ENCODE data around the gene RMDN2. TPM values are rescaled to one million over a fixed set of nuclear protein-coding genes. Genes with fewer than 3 reads are reported as not detected.

The RMDN2 gene, protein sequence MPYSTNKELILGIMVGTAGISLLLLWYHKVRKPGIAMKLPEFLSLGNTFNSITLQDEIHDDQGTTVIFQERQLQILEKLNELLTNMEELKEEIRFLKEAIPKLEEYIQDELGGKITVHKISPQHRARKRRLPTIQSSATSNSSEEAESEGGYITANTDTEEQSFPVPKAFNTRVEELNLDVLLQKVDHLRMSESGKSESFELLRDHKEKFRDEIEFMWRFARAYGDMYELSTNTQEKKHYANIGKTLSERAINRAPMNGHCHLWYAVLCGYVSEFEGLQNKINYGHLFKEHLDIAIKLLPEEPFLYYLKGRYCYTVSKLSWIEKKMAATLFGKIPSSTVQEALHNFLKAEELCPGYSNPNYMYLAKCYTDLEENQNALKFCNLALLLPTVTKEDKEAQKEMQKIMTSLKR
- polyA plus RNA-seq (ENCODE audit: insufficient read length in 3 of 3) = 10 to 100 TPM; 11.0 to 13.4 (median 11.5) TPM

DNA sequence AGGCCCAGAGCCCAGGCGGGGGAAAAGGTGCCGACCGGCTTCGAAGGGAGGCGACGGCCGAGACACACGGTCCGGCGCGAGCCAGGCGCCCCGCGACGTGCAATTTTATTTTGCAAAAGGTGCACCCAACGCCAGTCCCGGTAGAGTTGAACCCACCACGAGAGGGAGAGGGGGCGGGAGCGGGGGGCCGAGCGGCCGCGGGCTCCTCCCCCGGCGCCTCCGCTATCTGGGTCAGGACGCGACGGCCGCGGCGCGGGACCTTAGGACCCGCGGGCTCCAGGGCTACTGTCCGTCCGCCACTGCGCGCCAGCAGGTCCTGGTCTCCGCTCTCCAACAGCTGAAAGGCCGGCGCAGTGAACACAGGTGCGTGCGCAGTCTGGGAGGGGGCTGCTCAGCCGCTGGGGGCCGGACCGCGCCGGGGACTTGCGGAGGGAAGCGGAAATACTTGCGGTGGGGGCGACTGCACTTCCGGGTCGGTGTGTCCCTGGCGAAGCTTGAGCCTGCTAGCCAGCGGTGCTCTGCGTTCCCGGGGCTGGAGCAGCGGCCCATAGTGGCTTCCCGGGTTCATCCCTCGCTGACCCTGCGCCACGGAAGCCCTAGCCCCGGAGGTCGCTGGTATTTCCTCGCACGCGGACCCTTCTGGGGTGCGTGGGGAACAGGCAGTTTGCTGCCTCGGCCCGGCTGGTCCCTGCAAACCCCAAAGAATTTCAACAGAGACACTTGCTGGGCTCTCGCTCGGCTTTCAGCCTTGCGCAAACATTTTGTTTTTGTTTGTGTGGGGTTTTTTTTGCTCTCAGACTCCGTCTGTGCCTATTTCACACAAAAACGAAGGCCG lies at the start of gene RMDN2:
Gene RMDN2 (plus strand): TSS at position 225 of the 835 bp plus-strand sequence. CDS start 3,991 bp downstream, outside the sequence.
- DNase-seq (ENCODE audit: low read depth in 3 of 3, low spot score in 2 of 3) = peak; percentile 75 to 85 (median 78)

DNA sequence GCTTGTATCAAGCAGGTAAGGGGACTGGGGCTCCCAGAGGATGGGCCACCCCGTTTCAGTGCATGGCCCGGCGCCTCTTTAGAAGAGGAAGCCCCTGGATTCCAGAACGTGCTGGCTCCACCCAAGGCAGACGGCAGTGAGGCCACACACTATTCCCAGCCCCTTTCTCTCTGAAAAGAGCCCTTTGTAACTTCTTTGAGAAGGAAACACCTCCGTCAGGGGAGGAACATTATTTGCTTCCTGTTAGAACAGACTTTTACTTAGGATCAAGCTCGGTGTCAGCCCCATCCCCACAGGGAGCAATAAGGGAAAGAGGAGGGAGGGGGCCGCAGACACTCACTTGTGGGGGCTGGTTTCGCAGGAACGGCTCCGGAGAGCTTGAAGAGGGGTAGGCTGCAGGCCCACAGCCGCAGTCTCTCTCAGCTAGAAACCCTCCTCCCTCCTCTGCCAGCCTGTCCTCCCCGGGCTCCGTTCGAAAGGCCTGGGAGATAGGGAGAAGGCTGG lies 49.6 kb upstream of the RMDN2 start:
- no peak for DNase-seq (ENCODE audit: low read depth in 3 of 3, low spot score in 2 of 3)

DNA sequence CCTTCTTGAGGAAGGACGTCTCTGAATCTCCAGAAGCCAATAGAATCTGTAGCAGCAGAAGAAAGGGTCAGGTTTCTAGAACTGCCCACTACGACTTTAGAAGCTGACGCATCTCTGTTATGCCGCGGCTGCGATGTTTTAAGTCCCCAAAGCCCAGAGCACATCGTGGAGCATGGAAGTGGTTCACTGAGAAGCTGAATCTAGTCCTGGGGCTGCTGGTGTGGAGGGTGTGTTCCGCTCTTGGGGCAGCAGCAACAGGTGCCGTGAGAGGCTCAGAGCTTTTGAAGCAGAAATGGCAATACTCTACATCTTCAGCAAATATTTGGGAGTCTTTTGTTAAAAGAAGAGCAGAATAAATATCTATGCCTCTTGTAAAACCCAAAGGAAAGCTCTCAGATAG lies 48.9 kb upstream of the RMDN2 start:
- no peak for DNase-seq (ENCODE audit: low read depth in 3 of 3, low spot score in 2 of 3)

DNA sequence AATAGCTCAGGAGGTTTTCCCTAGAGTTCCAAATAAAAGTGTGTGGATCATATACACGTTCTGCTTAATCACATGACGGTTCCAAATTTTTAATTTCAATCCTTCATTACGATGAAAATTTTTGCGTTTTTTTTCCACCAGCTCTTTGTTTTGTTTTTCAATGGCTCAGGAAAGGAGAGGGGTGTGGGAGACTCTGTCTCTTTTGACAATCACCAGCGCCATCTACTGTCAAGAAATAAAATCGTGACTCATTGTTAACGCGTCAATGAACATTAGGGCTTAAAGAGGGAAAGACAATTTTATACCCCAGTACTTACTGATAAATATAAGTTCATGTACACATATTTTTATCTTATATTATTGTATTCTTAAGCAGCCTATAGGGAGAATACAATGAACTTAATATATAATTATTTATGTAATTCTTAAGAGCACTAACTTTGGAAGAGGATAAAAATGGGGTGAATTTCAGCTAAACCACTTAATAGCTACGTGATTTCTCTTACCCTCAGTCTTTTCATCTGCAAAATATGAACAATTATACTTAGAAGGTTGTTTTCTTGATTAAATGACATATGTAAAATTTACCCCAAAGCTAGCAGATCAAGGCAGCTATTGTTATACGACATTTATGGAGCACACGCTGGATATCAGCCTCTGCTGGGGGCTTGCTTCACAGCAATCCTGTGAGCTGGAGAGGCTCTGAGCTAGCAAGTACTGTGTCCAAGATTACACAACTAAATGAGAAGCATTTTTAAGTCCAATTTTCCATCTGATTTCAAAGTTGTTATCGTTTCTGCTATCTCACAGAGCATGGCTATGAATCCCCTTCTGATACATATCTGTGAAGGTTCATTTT lies 47.4 kb upstream of the RMDN2 start:
- DNase-seq (ENCODE audit: low read depth in 3 of 3, low spot score in 2 of 3) = peak in 2 of 3 donors; percentile 54 to 63

DNA sequence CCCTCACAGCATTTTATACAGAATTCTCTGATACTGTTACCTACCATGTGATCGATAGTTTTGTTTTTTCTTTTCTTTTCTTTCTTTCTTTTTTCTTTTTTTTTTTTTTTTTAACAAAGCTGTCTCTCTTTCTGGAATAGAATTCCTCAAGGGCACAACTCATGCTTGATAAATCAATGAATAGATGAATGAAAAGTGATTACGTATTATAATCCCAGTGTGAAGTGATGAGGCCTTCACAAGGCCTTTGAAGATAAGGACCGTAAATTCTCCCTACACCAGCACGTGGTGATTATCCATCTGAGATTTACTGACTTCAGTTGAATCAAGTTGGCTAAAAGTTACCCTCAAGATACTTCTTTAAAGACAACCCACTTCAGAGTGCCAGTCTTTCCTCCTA lies 46.6 kb upstream of the RMDN2 start:
- DNase-seq (ENCODE audit: low read depth in 3 of 3, low spot score in 2 of 3) = no peak

DNA sequence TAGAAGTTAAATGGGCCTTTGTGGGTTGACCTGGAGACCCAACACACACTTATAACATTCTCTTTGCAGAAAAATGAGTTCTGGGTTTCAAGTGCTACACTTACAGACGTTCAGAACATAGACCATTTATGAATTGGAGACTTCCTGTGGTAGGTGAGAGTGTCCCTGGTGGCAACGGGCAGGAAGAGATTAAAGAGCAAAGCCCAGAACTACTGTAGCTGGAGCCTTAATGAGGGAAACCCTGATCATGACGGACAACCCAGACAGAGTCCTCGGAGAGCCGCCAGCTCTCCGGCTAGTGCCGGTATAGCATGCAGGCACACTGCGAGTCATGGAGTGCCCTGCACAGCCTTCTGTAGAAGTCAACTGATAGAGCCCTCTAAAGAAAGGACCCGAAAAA lies 44.5 kb upstream of the RMDN2 start:
- DNase-seq (ENCODE audit: low read depth in 3 of 3, low spot score in 2 of 3) = no peak

DNA sequence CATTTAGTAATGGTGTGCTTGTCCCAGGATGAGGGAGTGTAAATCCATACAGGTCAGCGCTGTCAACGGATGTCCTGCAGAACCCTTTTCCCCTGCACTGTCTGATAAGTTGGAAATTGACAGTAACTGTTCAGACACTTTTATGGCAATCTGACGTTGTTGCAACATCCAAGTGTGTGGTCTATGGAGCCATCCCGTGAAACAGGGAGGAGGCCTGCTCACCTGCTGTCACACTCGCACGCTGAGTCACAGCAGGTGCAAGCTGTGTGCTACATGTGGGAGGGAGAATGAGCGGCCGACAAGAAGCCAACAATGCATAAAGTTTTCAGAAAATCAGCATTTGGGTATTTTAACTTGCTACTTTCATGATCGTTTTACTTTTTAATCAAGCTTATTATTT lies 43.7 kb upstream of the RMDN2 start:
- no peak for DNase-seq (ENCODE audit: low read depth in 3 of 3, low spot score in 2 of 3)

DNA sequence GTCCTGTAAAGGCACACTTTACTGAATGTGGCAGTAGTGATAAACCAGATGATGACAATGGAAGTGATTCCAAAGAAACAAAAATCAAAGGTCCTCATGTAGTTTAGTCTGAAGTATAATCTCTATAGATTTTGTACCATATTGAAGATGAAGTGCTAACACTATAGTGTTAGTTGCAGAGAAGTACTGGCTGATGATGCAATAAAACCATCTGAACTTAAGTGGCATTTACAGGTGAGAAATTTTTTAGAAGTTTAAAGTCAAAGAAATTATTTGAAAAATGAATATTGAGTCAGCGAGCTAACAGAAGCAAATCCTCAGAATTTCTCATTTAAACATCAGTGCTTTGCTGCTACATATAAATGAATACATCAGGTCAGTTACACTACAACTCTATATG lies 43.1 kb upstream of the RMDN2 start:
- DNase-seq (ENCODE audit: low read depth in 3 of 3, low spot score in 2 of 3) = no peak

DNA sequence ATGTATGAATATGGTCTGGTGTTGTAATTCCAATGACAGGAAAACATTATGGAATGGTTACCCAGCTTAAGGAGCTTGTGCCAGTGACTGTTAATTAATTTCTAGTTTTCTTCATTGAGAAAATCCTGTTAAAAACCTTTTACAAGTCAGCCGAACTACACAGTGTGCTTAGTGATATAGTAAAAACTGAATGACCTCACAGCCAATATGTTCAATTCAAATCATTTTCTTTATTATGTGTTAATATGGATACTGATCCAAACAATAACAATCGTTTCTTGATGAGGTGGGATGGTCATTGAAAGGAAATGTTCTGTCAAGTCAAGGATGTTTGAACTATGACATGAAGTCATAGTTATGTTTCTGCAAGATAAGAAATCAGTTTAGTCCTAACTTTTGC lies 41.6 kb upstream of the RMDN2 start:
- DNase-seq (ENCODE audit: low read depth in 3 of 3, low spot score in 2 of 3) = no peak

DNA sequence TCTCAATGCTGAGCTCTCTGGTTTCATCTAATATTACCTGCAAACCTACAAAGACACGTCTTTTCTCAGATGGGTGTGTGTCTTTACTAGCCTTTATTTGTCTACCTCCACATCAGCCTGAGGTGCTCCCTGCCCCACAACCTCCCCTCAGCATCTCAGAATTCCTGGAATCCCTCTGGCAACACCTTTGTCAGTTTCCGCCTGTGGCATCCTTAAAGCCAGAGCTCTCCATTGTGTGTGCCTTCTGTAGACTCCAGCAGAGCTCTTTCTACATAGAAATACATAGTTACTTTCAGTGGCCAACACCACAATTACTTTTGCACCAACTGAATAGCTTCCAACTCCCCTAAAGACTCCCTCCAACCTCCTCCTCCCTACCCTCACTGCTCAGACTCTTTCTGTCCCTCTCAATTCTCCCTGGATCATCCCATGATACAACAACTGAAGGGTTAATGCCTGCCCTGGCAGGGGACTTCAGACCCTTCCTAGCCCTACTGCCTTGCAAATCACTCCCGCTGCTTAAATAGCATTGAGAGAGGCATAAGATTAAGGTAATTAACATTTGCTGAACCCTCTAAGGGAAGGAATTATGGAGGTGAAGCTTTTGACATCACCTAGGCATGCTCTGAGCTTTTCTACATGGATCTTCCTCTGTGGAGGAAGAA lies 39.6 kb upstream of the RMDN2 start:
- no peak for DNase-seq (ENCODE audit: low read depth in 3 of 3, low spot score in 2 of 3)

DNA sequence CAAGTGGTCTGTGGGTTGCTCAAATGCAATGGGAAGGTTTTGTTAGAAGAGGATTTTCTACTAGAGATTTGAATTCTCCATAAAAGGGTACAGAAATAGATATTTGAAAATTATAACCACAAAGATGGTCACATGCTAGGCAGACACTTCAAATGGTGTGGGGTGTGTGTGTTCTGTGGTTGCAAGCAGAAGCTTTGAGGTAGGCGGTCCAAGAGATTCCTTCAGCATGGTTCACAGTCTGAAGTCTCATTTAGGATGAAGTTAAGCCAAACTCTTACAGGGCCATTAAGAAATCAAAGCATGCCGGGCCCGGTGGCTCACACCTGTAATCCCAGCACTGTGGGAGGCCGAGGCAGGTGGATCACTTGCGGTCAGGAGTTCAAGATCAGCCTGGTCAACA lies 38.3 kb upstream of the RMDN2 start:
- DNase-seq (ENCODE audit: low read depth in 3 of 3, low spot score in 2 of 3) = no peak

DNA sequence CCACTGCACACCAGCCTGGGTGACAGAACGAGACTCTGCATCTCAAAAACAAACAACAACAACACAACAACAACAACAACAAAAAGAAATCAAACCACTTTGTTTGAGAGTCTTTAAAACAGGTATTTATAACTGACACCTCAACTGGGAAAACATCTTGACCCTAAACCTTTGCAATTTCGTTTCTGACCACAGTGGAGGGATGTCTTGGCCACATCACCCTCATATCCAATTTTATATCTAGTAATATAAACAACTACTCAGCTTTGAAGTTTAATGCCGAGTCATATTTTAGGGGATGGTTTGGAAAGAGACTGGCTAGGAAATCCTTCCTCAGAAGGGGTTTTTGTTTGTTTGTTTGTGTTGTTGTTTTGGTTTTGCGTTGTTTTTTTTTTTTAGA lies 37.8 kb upstream of the RMDN2 start:
- DNase-seq (ENCODE audit: low read depth in 3 of 3, low spot score in 2 of 3) = no peak

DNA sequence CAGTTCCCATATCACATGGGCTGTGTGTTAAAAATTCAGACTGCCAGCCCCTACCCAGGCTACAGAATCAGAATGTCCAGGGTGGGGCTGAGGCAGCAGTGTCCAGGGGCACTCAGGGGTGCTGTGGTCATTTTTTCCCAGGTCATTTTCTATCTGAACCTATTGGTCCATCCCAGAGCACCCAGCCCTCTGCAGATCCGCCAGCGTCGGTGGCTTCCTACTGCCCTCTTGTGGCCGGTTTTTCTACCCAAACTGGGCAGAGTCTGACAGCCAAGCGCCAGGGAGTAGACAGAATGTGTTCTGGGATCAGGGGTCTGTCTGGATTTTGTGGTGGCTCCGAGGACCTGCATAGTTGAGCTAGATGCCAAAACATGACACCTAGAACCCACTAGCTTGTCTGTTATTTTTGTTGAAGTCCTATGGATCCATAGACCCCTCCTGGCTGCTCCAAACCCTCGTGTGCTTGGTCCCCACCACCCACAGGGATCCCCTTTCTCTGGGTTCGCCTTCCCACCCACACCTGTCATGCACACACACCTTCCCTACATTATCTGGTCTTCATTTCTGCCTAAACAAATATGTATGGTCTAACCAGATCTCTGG lies 34.1 kb upstream of the RMDN2 start:
- DNase-seq (ENCODE audit: low read depth in 3 of 3, low spot score in 2 of 3) = peak in 1 of 3 donors; percentile 45

DNA sequence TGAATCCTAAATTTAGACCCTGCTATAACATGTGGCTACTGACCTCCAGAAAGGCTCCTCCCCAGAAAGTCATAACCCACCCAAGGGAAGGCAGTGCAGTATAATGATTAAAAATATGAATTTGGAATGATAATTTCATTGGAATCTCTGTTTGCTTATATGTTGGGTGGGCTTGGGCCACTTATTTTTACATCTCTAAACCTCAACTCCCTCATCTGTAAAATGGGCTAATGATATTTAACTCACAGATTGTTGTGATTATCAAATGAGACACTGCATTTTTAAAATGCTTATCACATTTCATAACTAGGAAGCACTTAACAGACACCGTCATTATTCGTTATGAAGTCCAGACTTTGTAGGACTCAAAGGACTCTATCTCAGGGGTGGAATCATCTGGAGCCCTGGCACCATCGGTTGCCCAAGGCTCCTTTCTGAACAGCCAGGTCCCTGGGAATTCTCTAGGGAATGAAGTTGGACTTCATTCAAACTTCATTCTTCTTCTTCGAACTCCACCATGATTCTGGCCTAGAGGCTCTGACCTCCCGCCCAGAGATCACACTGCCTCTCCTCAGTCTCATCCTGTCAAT lies 33.1 kb upstream of the RMDN2 start:
- no peak for DNase-seq (ENCODE audit: low read depth in 3 of 3, low spot score in 2 of 3)

DNA sequence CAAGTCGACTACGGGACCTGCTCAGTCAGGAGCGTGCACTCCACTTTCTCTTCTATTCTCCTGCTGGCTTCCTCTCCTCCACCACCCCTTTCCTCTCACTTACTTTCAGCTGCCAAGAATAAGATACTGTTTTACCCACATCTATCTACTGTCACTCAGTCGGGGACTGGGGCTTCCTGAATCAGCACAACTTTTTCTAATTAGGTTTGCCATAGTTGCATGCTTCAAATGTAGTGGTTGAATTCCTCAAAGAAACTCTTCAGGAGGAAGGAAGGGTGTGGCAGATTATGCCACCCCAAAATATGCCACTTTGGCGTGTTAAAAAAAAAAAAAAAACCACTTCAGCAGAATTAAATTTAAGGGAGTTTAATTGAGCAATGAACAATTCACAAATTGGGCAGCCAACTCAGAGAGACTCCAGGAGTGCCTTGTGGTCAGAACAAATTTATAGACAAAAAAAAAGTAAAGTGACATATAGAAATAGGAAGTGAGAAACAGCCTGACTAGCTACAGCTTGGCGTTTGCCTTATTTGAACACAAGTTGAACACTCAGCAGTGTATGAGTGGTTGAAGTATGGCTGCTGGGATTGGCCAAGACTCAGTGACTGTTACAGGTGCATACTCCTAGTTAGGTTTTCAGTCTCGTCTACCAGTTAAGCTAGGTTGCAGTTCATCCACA lies 32.5 kb upstream of the RMDN2 start:
- DNase-seq (ENCODE audit: low read depth in 3 of 3, low spot score in 2 of 3) = no peak

DNA sequence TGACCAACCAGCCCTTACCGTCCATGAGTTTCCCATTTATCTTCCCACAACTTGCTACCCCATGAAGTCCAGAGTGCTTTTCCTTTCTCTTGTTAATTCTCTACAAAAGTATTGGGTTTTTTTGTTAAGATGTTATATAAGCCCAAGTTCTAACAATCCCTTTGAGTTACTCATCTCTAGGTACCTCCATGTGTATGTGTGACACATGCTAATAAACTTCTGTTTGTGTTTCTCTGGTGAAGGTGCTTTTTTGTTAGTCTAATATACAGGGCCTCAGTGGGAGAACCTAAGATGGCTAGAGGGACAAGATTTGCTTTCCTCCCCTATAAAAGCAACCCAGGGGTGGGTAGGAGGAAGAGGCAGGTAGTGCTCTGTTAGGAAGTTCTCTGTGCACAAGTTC lies 31.8 kb upstream of the RMDN2 start:
- no peak for DNase-seq (ENCODE audit: low read depth in 3 of 3, low spot score in 2 of 3)

DNA sequence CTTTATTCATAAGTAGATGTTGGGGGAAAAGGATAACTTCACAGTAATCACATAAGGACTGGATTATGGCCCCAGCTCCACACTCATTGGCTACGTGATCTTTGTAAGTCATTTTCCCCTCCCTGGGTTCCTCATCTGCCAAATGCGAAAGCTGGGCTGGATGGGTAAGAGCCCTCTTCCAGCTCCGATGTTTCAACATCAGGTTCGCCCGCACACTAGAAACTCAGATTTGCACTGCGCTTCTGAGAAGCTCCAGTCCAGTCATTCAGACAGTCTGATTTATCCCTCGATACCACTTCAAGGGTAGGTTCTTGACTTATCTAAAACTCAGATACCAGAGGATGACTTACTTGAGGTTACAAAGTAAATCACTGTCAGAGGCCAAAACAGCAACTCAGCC lies 31.0 kb upstream of the RMDN2 start:
- DNase-seq (ENCODE audit: low read depth in 3 of 3, low spot score in 2 of 3) = no peak

DNA sequence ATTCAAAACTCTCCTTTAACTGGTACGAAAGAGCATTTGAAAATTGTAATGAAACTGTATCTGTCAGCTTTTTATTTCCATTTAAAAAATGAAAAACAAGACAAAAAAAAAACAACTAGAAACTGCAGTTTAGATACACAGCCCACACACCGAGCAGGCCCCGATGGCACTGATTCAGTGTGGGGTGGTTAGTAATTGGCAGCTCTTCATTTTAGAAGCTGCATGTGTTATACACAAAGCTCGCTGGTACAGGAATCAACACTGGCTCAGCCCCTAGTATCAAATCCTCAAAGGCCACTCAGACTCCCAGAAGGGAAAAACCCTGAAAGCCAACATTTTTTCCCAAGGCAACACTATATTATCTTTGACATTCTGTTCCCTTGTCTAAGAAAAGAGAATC lies 30.5 kb upstream of the RMDN2 start:
- DNase-seq (ENCODE audit: low read depth in 3 of 3, low spot score in 2 of 3) = no peak

DNA sequence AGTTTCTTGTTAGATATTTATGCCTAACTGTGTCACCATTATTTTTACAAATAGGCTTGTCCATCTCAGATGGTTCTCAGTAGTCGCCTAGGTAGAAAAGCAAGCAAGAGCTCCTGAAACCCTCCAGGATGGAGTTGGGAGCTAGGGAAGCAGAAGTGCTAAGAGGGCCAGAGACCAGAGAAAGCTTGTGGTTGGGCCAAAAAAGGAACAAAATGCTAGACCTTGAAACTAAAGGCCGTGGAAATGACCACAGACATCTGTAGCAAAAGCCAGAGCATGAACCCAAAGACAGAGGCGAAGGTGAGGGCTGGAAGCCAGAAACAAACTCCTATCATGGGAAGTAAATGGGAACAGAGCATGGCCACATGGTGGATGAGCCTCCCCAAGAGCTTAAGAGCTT lies 29.9 kb upstream of the RMDN2 start:
- DNase-seq (ENCODE audit: low read depth in 3 of 3, low spot score in 2 of 3) = no peak

Measured in right renal cortex interstitium (tissue), 3 donors.